C1 segment of cervical spinal cord (tissue), 14 donors: Measurements from ENCODE around the gene LAMP2.
A peak's percentile ranks its signal among the peaks of the same experiment; 100 is the strongest.

ENCODE experiments used
- DNase-seq, 14 donors: peaks; one replicate each; lab custom pipeline; 2025; lab: John Stamatoyannopoulos, UW

The LAMP2 gene

GRCh38 chrX:120457766-120458180 lies 11.3 kb downstream of the LAMP2 start:
- DNase-seq = no peak

GRCh38 chrX:120456973-120457372 lies 12.1 kb downstream of the LAMP2 start:
- no peak for DNase-seq

GRCh38 chrX:120453985-120454384 lies 15.1 kb downstream of the LAMP2 start:
- DNase-seq = no peak

GRCh38 chrX:120452131-120452530 lies 17.0 kb downstream of the LAMP2 start:
- peak in 2 of 14 donors; percentile 5 to 15 for DNase-seq

- DNase-seq = no peak
Measured at GRCh38 chrX:120450163-120450562, 18.9 kb downstream of the LAMP2 start.

GRCh38 chrX:120446498-120446897 lies 22.6 kb downstream of the LAMP2 start:
- DNase-seq = peak in 1 of 14 donors; percentile 11

- DNase-seq = no peak
Measured at GRCh38 chrX:120439921-120440320, 29.2 kb downstream of the LAMP2 start.

- no peak for DNase-seq
Measured at GRCh38 chrX:120429776-120430540, 39.1 kb downstream of the LAMP2 start.

- no peak for DNase-seq
Measured at GRCh38 chrX:120428309-120428708, 40.8 kb downstream of the LAMP2 start.

GRCh38 chrX:120426599-120426998 lies 42.5 kb downstream of the LAMP2 start:
- no peak for DNase-seq

- DNase-seq = no peak
Measured at GRCh38 chrX:120419463-120419862, 49.6 kb downstream of the LAMP2 start.

- DNase-seq = no peak
Measured at GRCh38 chrX:120408168-120408567, 60.9 kb downstream of the LAMP2 start.

GRCh38 chrX:120406638-120407037 lies 62.5 kb downstream of the LAMP2 start:
- DNase-seq = no peak

GRCh38 chrX:120402369-120402768 lies 66.7 kb downstream of the LAMP2 start:
- DNase-seq = no peak

- no peak for DNase-seq
Measured at GRCh38 chrX:120401301-120401700, 67.8 kb downstream of the LAMP2 start.

GRCh38 chrX:120380699-120381098 lies 88.4 kb downstream of the LAMP2 start:
- no peak for DNase-seq

GRCh38 chrX:120379937-120380681 lies 89.0 kb downstream of the LAMP2 start:
- DNase-seq = no peak

GRCh38 chrX:120378570-120378969 lies 90.5 kb downstream of the LAMP2 start:
- DNase-seq = no peak
